PC-9 (cell line): ENCODE measurements around the gene MSANTD1. TPM values are rescaled to one million over a fixed set of nuclear protein-coding genes. Genes with fewer than 3 reads are reported as not detected.

Experiments
- BruUV-seq: library from RNA; stranded (reverse); fragments of 400-500 nt; replicated peaks from 2 replicates; lab custom pipeline; 2021; lab: Mats Ljungman, UMichigan
- CTCF ChIA-PET: fragments of 300-600 bp; sonication (Branson Sonifier 250); formaldehyde crosslinking; loops from one replicate; lab custom pipeline; 2022; ENCODE audit warnings: antibody characterized with exemption; lab: Charles Lee
- POLR2A ChIA-PET: fragments of 300-600 bp; sonication (Branson Sonifier 250); formaldehyde crosslinking; loops from one replicate; lab custom pipeline; 2022; ENCODE audit warnings: antibody characterized with exemption; ENCODE audit not compliant: unreplicated experiment; lab: Charles Lee
- DNase-seq, 2 experiments: peaks; one replicate each; pipeline versions ENCODE4 v3.0.0 to v3.0.0-alpha.2; 2015 to 2022; ENCODE audit warnings: mixed read lengths in 1 of 2
- H2AFZ ChIP-seq: fragments of 200-600 bp; sonication (generic); 2 replicates; pipeline ENCODE4 v1.8.1; 2017; ENCODE audit warnings: antibody characterized with exemption
- H3F3A ChIP-seq: fragments of 200-600 bp; sonication (generic); 2 replicates; pipeline ENCODE4 v1.8.1; 2017; ENCODE audit warnings: antibody characterized with exemption, mild to moderate bottlenecking, low read depth; ENCODE audit not compliant: insufficient read depth
- H3K27ac ChIP-seq: fragments of 200-600 bp; sonication (generic); 2 replicates; pipeline ENCODE4 v1.6.1; 2016; ENCODE audit warnings: mixed run types
- H3K27me3 ChIP-seq: fragments of 200-600 bp; sonication (generic); 2 replicates; pipeline ENCODE4 v1.6.1; 2016; ENCODE audit warnings: low read depth, mixed run types; ENCODE audit not compliant: insufficient read depth
- H3K36me3 ChIP-seq: fragments of 200-600 bp; sonication (generic); 2 replicates; pipeline ENCODE4 v1.6.1; 2016; ENCODE audit warnings: low read depth, mixed run types
- H3K4me1 ChIP-seq: fragments of 200-600 bp; sonication (generic); replicated peaks from 2 replicates; pipeline ENCODE4 v1.6.1; 2016; ENCODE audit warnings: mixed run types; ENCODE audit not compliant: insufficient read depth
- H3K4me2 ChIP-seq: fragments of 200-600 bp; sonication (generic); 2 replicates; pipeline ENCODE4 v1.6.1; 2017; ENCODE audit warnings: mixed run types
- H3K4me3 ChIP-seq: fragments of 200-600 bp; sonication (generic); 2 replicates; pipeline ENCODE4 v1.6.1; 2016; ENCODE audit warnings: mixed run types
- H3K79me2 ChIP-seq: fragments of 200-600 bp; sonication (generic); 2 replicates; pipeline ENCODE4 v1.6.1; 2017; ENCODE audit warnings: low read depth, mixed run types
- H3K9me2 ChIP-seq: fragments of 200-600 bp; sonication (generic); 2 replicates; pipeline ENCODE4 v1.8.1; 2017; ENCODE audit warnings: mild to moderate bottlenecking; ENCODE audit not compliant: insufficient read depth
- H3K9me3 ChIP-seq: fragments of 200-600 bp; sonication (generic); 2 replicates; pipeline ENCODE4 v1.8.1; 2016; ENCODE audit warnings: low read depth; ENCODE audit not compliant: insufficient read depth
- H4K20me1 ChIP-seq: fragments of 200-600 bp; sonication (generic); 2 replicates; pipeline ENCODE4 v1.8.1; 2017; ENCODE audit not compliant: insufficient read depth
- EZH2 ChIP-seq: fragments of 200-600 bp; sonication (generic); IDR thresholded peaks from 2 replicates; pipeline ENCODE4 v1.8.0; 2017; ENCODE audit warnings: antibody characterized with exemption, low read depth
- intact Hi-C: fragments of 100-400 bp; cut with micrococcal nuclease; formaldehyde crosslinking; loops from one replicate; pipeline ENCODE4 v1.10.0; 2022; ENCODE audit not compliant: unreplicated experiment
- total RNA-seq: library from RNA; stranded (reverse); gene quantifications from 2 replicates; pipeline ENCODE4 v1.2.3, GENCODE V29; 2021
- TF ChIP-seq, protein P1 (sequence below): fragments of 200-600 bp; sonication (generic); conservative IDR thresholded peaks from 2 replicates; pipeline ENCODE4 v1.6.1; 2017; ENCODE audit warnings: mixed run types, antibody characterized with exemption, mild to moderate bottlenecking, moderate library complexity

Gene MSANTD1
- total RNA-seq, 1 experiment from 2014 or later, result 3.1 TPM

DNA sequence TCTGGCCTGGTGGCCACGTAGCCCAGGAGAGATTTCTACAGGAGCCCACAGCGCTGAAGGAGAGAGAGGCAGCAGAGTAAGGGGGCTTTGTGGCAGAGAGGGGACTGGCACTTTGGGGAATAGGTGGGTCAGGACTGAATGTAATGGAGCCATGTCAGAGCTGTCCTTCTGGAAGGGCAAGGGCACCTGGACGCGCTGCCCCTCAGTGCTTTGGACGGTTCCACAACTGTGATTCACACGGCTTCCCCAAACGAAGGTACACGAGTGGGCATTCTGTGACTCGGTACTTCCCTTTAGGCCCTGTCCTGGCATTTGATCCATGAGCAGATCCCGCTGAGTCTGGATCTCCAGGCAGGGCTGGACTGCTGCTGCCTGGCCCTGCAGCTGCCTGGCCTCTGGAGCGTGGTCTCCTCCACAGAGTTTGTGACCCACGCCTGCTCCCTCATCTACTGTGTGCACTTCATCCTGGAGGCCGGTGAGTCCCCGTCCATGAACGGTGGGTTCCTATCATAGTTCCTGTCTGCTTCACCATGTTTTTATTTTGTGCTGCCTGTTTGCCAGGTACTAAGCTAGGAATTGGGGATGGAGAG lies 35.2 kb upstream of the MSANTD1 start:
- no peak for TF ChIP-seq EZH2
- TF ChIP-seq, protein P1, sequence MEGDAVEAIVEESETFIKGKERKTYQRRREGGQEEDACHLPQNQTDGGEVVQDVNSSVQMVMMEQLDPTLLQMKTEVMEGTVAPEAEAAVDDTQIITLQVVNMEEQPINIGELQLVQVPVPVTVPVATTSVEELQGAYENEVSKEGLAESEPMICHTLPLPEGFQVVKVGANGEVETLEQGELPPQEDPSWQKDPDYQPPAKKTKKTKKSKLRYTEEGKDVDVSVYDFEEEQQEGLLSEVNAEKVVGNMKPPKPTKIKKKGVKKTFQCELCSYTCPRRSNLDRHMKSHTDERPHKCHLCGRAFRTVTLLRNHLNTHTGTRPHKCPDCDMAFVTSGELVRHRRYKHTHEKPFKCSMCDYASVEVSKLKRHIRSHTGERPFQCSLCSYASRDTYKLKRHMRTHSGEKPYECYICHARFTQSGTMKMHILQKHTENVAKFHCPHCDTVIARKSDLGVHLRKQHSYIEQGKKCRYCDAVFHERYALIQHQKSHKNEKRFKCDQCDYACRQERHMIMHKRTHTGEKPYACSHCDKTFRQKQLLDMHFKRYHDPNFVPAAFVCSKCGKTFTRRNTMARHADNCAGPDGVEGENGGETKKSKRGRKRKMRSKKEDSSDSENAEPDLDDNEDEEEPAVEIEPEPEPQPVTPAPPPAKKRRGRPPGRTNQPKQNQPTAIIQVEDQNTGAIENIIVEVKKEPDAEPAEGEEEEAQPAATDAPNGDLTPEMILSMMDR, result no peak
- H4K20me1 ChIP-seq, result no peaks in the 10 kb centered on the region
- CTCF ChIA-PET, result no interaction called here
- H3K36me3 ChIP-seq, result no peaks in the 10 kb centered on the region
- POLR2A ChIA-PET, result no interaction called here
- no peaks in the 10 kb centered on the region for H3K27me3 ChIP-seq
- no peaks in the 10 kb centered on the region for H3K9me3 ChIP-seq
- no peak for DNase-seq
- H3K79me2 ChIP-seq, result no peaks in the 10 kb centered on the region
- H3K27ac ChIP-seq, result no peak overlapping the region
- H3K4me2 ChIP-seq, result no peak overlapping the region
- H3K4me3 ChIP-seq, result no peak overlapping the region
- intact Hi-C loops, result no loop called here
- no peaks in the 10 kb centered on the region for H3F3A ChIP-seq
- BruUV-seq, result no TSS peak
- no peak overlapping the region for H2AFZ ChIP-seq
- H3K9me2 ChIP-seq, result no peaks in the 10 kb centered on the region
- H3K4me1 ChIP-seq, result no peaks in the 10 kb centered on the region

DNA sequence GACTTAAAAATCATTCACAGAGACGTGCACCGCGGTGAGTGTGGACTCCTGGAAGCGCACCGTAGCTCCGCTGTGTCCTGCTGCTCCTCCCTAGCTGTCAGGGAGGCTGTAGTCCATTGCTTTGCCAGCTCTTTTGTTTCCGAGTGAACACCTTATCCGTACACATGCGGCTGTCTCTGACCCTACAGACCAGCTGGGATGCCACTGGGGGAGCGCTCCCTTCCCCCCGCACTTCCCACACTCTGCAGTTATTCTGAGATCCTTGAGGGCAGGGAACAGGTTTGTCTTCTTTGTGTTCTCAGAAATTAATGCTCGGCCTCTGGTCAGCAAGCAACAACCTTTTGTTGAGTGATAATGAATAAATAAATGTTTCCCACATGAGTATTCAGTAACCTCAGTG lies 33.7 kb upstream of the MSANTD1 start:
- TF ChIP-seq, protein P1, result no peak
- no peak for TF ChIP-seq EZH2
- Histone ChIP-seq H3K79me2 (no peaks in the 10 kb centered on the region), H3K4me3 (no peak overlapping the region), H3K4me2 (no peak overlapping the region), H3K9me3 (no peaks in the 10 kb centered on the region), H3K9me2 (no peaks in the 10 kb centered on the region), H3K36me3 (no peaks in the 10 kb centered on the region), H3K4me1 (no peaks in the 10 kb centered on the region), H2AFZ (no peak overlapping the region), H3K27ac (no peak overlapping the region), H3K27me3 (no peaks in the 10 kb centered on the region), H3F3A (no peaks in the 10 kb centered on the region), H4K20me1 (no peaks in the 10 kb centered on the region)
- CTCF ChIA-PET, result no interaction called here
- intact Hi-C loops, result no loop called here
- no peak for DNase-seq
- POLR2A ChIA-PET, result no interaction called here
- no TSS peak for BruUV-seq

DNA sequence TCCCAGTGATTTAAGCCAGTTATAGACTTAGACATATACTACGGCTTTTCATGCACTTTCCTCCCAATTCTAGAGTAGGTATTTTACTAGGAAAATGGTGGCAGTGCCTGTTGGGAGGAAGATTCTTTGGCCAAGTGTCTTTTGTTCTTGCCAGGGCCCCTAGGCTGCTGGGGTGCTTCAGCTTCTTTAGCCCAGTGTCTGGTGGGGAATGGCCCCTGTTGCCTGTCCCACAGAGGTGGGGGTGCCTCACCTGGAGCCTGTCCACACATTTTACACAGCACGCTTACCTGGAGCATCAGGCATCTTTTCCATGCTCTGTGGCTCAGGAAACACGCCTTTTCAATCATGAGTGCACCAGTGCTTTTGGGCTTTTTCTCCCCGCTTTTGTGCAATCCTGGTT lies 33.2 kb upstream of the MSANTD1 start:
- no TSS peak for BruUV-seq
- H3K9me3 ChIP-seq, result no peaks in the 10 kb centered on the region
- no peak overlapping the region for H3K4me2 ChIP-seq
- ChIA-PET POLR2A (no interaction called here), CTCF (no interaction called here)
- intact Hi-C loops, result no loop called here
- H3K27me3 ChIP-seq, result no peaks in the 10 kb centered on the region
- TF ChIP-seq, protein P1, result no peak
- H3K9me2 ChIP-seq, result no peaks in the 10 kb centered on the region
- no peak for DNase-seq
- H2AFZ ChIP-seq, result no peak overlapping the region
- no peak overlapping the region for H3K4me3 ChIP-seq
- H3K27ac ChIP-seq, result no peak overlapping the region
- no peaks in the 10 kb centered on the region for H3F3A ChIP-seq
- no peaks in the 10 kb centered on the region for H3K36me3 ChIP-seq
- no peaks in the 10 kb centered on the region for H4K20me1 ChIP-seq
- H3K4me1 ChIP-seq, result no peaks in the 10 kb centered on the region
- H3K79me2 ChIP-seq, result no peaks in the 10 kb centered on the region
